A549 treated with RU486 at 1 μM for 4 hours (cell line): ENCODE measurements around the gene CFAP126. TPM values are rescaled to one million over a fixed set of nuclear protein-coding genes. Genes with fewer than 3 reads are reported as not detected.

Experiments
- total RNA-seq: library from RNA; stranded (reverse); fragments of 200-300 nt; extraction: Qiagen RNA extraction; gene quantifications from 5 replicates; pipeline ENCODE4 v1.2.3, GENCODE V29; 2022; ENCODE audit warnings: low read depth

CFAP126 gene
- 0.14 to 0.56 TPM (median 0.28 TPM) in 4 of 5 replicates, not detected in the other for total RNA-seq

GRCh38 chr1:161367684-161368400, at the start of gene CFAP126:
Gene CFAP126, minus strand, starts transcription at chr1:161367876. Its CDS starts 8 bp downstream, at chr1:161367868.

Other genes starting within 250 kb of the CFAP126 start
- gene PFDN2, start 249.8 kb downstream of the CFAP126 start, total RNA-seq: 118 to 142 TPM (median 129 TPM) in 5 replicates
- 24.4 to 32.0 TPM (median 31.3 TPM) in 5 replicates for gene NIT1, start 249.8 kb downstream of the CFAP126 start, total RNA-seq
- gene DEDD, start 235.2 kb downstream of the CFAP126 start, total RNA-seq: 26.1 to 32.6 TPM (median 30.9 TPM) in 5 replicates
- gene UFC1, start 213.9 kb downstream of the CFAP126 start, total RNA-seq: 87.5 to 152 TPM (median 96.7 TPM) in 5 replicates
- 18.0 to 24.6 TPM (median 20.0 TPM) in 5 replicates for gene USP21, start 208.4 kb downstream of the CFAP126 start, total RNA-seq
- gene PPOX, start 201.4 kb downstream of the CFAP126 start, total RNA-seq: 10.7 to 14.9 TPM (median 12.9 TPM) in 5 replicates
- 24.3 to 29.3 TPM (median 28.7 TPM) in 5 replicates for gene B4GALT3, start 190.4 kb downstream of the CFAP126 start, total RNA-seq
- not detected in 5 replicates for gene ADAMTS4, start 168.8 kb downstream of the CFAP126 start, total RNA-seq
- gene NDUFS2, start 165.5 kb downstream of the CFAP126 start, total RNA-seq: 81.9 to 101 TPM (median 84.4 TPM) in 5 replicates
- gene FCER1G, start 152.6 kb downstream of the CFAP126 start, total RNA-seq: 0.51 TPM in 1 of 5 replicates, not detected in the others
- gene APOA2, start 144.2 kb downstream of the CFAP126 start, total RNA-seq: 6.6 TPM in 1 of 5 replicates, not detected in the others
- gene TOMM40L, start 141.8 kb downstream of the CFAP126 start, total RNA-seq: 9.9 to 11.5 TPM (median 11.1 TPM) in 5 replicates
- not detected in 5 replicates for gene NR1I3, start 129.7 kb downstream of the CFAP126 start, total RNA-seq
- 0.09 to 0.13 TPM in 2 of 5 replicates, not detected in the others for gene PCP4L1, start 109.1 kb downstream of the CFAP126 start, total RNA-seq
- 0.17 to 0.35 TPM (median 0.30 TPM) in 5 replicates for gene MPZ, start 57.9 kb downstream of the CFAP126 start, total RNA-seq
- 233 to 270 TPM (median 243 TPM) in 5 replicates for gene SDHC, start 53.5 kb downstream of the CFAP126 start, total RNA-seq
- not detected in 5 replicates for gene FCGR2A, start 137.6 kb upstream of the CFAP126 start, total RNA-seq
- 1.3 to 8.1 TPM (median 2.0 TPM) in 5 replicates for gene HSPA6, start 156.7 kb upstream of the CFAP126 start, total RNA-seq
- not detected in 5 replicates for gene FCGR3A, start 181.9 kb upstream of the CFAP126 start, total RNA-seq